Measurements from ENCODE around the gene AP3B1. TPM values are rescaled to one million over a fixed set of nuclear protein-coding genes. Genes with fewer than 3 reads are reported as not detected.

The AP3B1 gene
- total RNA-seq, 6 experiments from 2014 or later: 51.8 to 66.8 (median 56.6) TPM

DNA sequence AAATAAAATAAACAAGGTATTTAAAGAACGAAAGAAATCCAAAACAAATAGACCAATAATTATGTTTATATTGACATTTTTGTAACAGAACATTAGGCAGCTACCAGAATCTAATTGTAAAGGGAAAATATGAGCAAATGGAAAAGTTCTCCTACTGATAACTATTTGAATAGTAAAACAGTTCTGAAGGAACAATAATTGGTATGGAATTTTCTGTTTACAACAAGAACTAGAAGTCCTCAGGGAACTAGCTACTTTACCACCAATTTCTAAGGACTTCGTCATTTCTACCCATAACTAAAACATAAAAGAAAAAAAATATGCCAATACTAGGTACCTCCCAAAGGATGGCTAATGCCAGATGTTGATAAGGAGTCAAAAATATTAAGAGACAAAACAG is 58.5 kb downstream of the AP3B1 start:
- H3K36me3 Mint-ChIP-seq (ENCODE audit: low read depth): peaks cover 5% of the 10 kb centered on the region; the same call in 1 of the 2 replicates

DNA sequence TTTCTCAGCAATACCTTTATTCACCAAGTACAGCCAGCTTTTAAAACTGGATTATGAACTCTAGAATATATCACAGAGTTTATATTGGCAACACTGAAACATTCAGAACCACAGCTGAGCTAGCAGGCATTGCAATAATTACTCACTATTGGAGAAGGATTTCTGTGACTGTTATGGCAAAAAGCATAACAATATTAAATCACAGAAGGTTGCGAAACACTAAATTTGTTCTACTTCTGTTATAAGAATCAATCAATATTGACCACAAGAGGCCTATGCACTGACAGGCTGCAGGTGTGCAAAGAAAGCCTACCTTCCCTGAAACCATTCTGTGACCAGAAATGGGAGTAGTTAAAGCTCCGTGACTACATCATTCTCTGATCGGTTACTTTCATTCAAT is 59.2 kb downstream of the AP3B1 start:
- H3K4me3 Mint-ChIP-seq: no peak overlapping the region
- peaks cover 27% of the 10 kb centered on the region for H3K4me1 Mint-ChIP-seq (ENCODE audit: low read depth)
- no peaks in the 10 kb centered on the region for H3K27me3 Mint-ChIP-seq (ENCODE audit: insufficient read depth)
- H3K9me3 Mint-ChIP-seq: no peaks in the 10 kb centered on the region
- peaks cover 5% of the 10 kb centered on the region; the same call in 1 of the 2 replicates for H3K36me3 Mint-ChIP-seq (ENCODE audit: low read depth)
- no peak overlapping the region for H3K27ac Mint-ChIP-seq
- TF ChIP-seq, protein P1, sequence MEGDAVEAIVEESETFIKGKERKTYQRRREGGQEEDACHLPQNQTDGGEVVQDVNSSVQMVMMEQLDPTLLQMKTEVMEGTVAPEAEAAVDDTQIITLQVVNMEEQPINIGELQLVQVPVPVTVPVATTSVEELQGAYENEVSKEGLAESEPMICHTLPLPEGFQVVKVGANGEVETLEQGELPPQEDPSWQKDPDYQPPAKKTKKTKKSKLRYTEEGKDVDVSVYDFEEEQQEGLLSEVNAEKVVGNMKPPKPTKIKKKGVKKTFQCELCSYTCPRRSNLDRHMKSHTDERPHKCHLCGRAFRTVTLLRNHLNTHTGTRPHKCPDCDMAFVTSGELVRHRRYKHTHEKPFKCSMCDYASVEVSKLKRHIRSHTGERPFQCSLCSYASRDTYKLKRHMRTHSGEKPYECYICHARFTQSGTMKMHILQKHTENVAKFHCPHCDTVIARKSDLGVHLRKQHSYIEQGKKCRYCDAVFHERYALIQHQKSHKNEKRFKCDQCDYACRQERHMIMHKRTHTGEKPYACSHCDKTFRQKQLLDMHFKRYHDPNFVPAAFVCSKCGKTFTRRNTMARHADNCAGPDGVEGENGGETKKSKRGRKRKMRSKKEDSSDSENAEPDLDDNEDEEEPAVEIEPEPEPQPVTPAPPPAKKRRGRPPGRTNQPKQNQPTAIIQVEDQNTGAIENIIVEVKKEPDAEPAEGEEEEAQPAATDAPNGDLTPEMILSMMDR (IDR thresholded peaks at IDR 0.05): no peak
- DNase-seq: no peak

More for the DNA sequence above, 58.5 kb downstream of the AP3B1 start:
- Mint-ChIP-seq H3K4me3 (no peak overlapping the region), H3K27me3 (ENCODE audit: insufficient read depth) (no peaks in the 10 kb centered on the region), H3K27ac (no peak overlapping the region), H3K9me3 (no peaks in the 10 kb centered on the region), H3K4me1 (ENCODE audit: low read depth) (peaks cover 28% of the 10 kb centered on the region)
- DNase-seq: no peak
- TF ChIP-seq, protein P1 (IDR thresholded peaks at IDR 0.05): no peak

DNA sequence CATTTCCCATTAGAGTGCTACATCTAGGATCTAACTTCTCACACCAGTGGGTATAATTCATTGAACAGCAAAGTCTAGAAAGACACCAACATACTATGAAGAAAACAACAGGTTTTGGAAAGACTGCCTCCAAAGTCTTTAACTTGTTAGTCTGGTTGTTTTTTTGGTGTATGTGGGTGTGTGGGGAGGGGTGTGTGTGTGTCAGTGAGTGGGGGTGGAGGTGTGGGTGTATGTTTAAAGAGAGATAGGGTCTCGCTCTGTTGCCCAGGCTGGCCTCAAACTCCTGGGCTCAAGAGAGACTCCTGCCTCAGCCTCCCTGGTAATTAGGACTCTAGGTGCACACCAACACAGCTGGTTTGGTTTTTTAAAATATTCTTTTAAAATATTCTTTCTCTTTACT is 59.7 kb downstream of the AP3B1 start:
- H3K4me1 Mint-ChIP-seq (ENCODE audit: low read depth): peaks cover 30% of the 10 kb centered on the region
- no peak overlapping the region for H3K4me3 Mint-ChIP-seq
- H3K27me3 Mint-ChIP-seq (ENCODE audit: insufficient read depth): no peaks in the 10 kb centered on the region
- no peaks in the 10 kb centered on the region for H3K9me3 Mint-ChIP-seq
- H3K36me3 Mint-ChIP-seq (ENCODE audit: low read depth): peaks cover 2% of the 10 kb centered on the region; the same call in 1 of the 2 replicates
- TF ChIP-seq, protein P1 (IDR thresholded peaks at IDR 0.05): no peak
- H3K27ac Mint-ChIP-seq: no peak overlapping the region
- no peak for DNase-seq

DNA sequence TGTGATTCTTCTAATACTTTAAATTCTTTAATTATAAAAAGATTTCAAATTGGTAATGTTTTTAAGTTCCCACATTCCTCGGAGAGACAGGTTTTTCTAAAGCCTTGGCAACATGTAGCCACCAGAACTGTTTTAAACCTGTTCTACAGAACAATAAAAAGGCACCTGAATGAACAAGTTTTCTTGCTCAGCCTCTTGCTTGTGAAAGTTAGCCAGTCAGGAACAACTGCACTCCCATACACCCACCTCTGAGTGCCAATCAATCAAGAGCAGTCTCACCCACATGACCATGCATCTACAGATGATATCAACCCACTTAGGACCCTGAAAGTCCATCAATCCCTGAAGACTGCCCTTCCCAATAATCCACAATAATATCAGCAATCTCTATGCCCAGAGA is 62.3 kb downstream of the AP3B1 start:
- DNase-seq: no peak
- Mint-ChIP-seq H3K27me3 (ENCODE audit: insufficient read depth) (no peaks in the 10 kb centered on the region), H3K9me3 (no peaks in the 10 kb centered on the region), H3K4me3 (no peak overlapping the region), H3K36me3 (ENCODE audit: low read depth) (no peaks in the 10 kb centered on the region), H3K27ac (no peak overlapping the region), H3K4me1 (ENCODE audit: low read depth) (peaks cover 33% of the 10 kb centered on the region)
- TF ChIP-seq, protein P1 (IDR thresholded peaks at IDR 0.05): no peak

DNA sequence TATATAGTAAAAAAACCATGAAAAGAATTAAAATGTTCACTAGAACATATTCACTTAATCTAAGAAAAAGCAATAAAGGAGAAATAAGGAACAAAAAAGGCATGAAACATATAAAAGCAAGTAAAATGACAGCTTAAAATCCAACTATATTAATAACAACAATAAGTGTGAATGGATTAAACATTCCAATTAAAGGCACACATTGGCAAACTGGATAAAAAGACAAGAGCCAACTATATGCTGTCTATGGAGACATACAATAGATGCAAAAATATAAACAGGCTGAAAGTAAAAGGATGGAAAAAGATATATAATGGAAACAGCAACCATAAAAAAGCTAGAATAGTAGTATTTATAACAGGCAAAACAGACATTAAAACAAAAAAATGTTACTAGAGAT is 70.1 kb downstream of the AP3B1 start:
- H3K4me3 Mint-ChIP-seq: no peak overlapping the region
- TF ChIP-seq, protein P1 (IDR thresholded peaks at IDR 0.05): no peak
- H3K4me1 Mint-ChIP-seq (ENCODE audit: low read depth): peaks cover 10% of the 10 kb centered on the region
- H3K9me3 Mint-ChIP-seq: peaks cover 4% of the 10 kb centered on the region; the same call in 1 of the 2 replicates
- no peaks in the 10 kb centered on the region for H3K27me3 Mint-ChIP-seq (ENCODE audit: insufficient read depth)
- H3K27ac Mint-ChIP-seq: no peak overlapping the region
- no peak for DNase-seq
- peaks cover 36% of the 10 kb centered on the region for H3K36me3 Mint-ChIP-seq (ENCODE audit: low read depth)

Measured in HFFc6 (cell line).